ENCODE data around the gene STRADA.

Gene STRADA

GRCh38 chr17:63689479-63689878 is 52.1 kb downstream of the STRADA start:
- no peak for DNase-seq (ENCODE audit: insufficient read length)
- FAIRE-seq = no peak
- TF ChIP-seq POLR2AphosphoS5 (IDR thresholded peaks at IDR 0.05; ENCODE audit: low read depth, low read length) (no peak), TAF1 (IDR thresholded peaks at IDR 0.05; ENCODE audit: borderline replicate concordance, low read depth, low read length) (no peak), POLR2A (IDR thresholded peaks at IDR 0.05; ENCODE audit: low read depth, low read length) (no peak)

GRCh38 chr17:63688396-63689020 is 53.1 kb downstream of the STRADA start:
- DNase-seq (ENCODE audit: insufficient read length) = no peak
- FAIRE-seq = peak; percentile 70
- no peak for TF ChIP-seq TAF1 (IDR thresholded peaks at IDR 0.05; ENCODE audit: borderline replicate concordance, low read depth, low read length)
- no peak for TF ChIP-seq POLR2AphosphoS5 (IDR thresholded peaks at IDR 0.05; ENCODE audit: low read depth, low read length)
- TF ChIP-seq POLR2A (IDR thresholded peaks at IDR 0.05; ENCODE audit: low read depth, low read length) = no peak

- no peak for TF ChIP-seq POLR2AphosphoS5 (IDR thresholded peaks at IDR 0.05; ENCODE audit: low read depth, low read length)
- TF ChIP-seq TAF1 (IDR thresholded peaks at IDR 0.05; ENCODE audit: borderline replicate concordance, low read depth, low read length) = no peak
- TF ChIP-seq POLR2A (IDR thresholded peaks at IDR 0.05; ENCODE audit: low read depth, low read length) = no peak
- DNase-seq (ENCODE audit: insufficient read length) (no peak), FAIRE-seq (no peak)
Observed at GRCh38 chr17:63686138-63686685, 55.4 kb downstream of the STRADA start.

GRCh38 chr17:63685578-63685977 is 56.0 kb downstream of the STRADA start:
- no peak for TF ChIP-seq TAF1 (IDR thresholded peaks at IDR 0.05; ENCODE audit: borderline replicate concordance, low read depth, low read length)
- TF ChIP-seq POLR2AphosphoS5 (IDR thresholded peaks at IDR 0.05; ENCODE audit: low read depth, low read length) = no peak
- TF ChIP-seq POLR2A (IDR thresholded peaks at IDR 0.05; ENCODE audit: low read depth, low read length) = no peak
- FAIRE-seq (no peak), DNase-seq (ENCODE audit: insufficient read length) (no peak)

GRCh38 chr17:63685041-63685440 is 56.6 kb downstream of the STRADA start:
- FAIRE-seq (no peak), DNase-seq (ENCODE audit: insufficient read length) (no peak)
- TF ChIP-seq POLR2A (IDR thresholded peaks at IDR 0.05; ENCODE audit: low read depth, low read length) = no peak
- no peak for TF ChIP-seq TAF1 (IDR thresholded peaks at IDR 0.05; ENCODE audit: borderline replicate concordance, low read depth, low read length)
- no peak for TF ChIP-seq POLR2AphosphoS5 (IDR thresholded peaks at IDR 0.05; ENCODE audit: low read depth, low read length)

GRCh38 chr17:63682981-63683380 is 58.6 kb downstream of the STRADA start:
- TF ChIP-seq POLR2A (IDR thresholded peaks at IDR 0.05; ENCODE audit: low read depth, low read length) (no peak), TAF1 (IDR thresholded peaks at IDR 0.05; ENCODE audit: borderline replicate concordance, low read depth, low read length) (no peak), POLR2AphosphoS5 (IDR thresholded peaks at IDR 0.05; ENCODE audit: low read depth, low read length) (no peak)
- no peak for FAIRE-seq
- DNase-seq (ENCODE audit: insufficient read length) = no peak

GRCh38 chr17:63682441-63682840 is 59.2 kb downstream of the STRADA start:
- FAIRE-seq = no peak
- no peak for TF ChIP-seq POLR2AphosphoS5 (IDR thresholded peaks at IDR 0.05; ENCODE audit: low read depth, low read length)
- DNase-seq (ENCODE audit: insufficient read length) = no peak

- FAIRE-seq (no peak), DNase-seq (ENCODE audit: insufficient read length) (no peak)
- no peak for TF ChIP-seq POLR2A (IDR thresholded peaks at IDR 0.05; ENCODE audit: low read depth, low read length)
- no peak for TF ChIP-seq TAF1 (IDR thresholded peaks at IDR 0.05; ENCODE audit: borderline replicate concordance, low read depth, low read length)
- TF ChIP-seq POLR2AphosphoS5 (IDR thresholded peaks at IDR 0.05; ENCODE audit: low read depth, low read length) = no peak
Observed at GRCh38 chr17:63681530-63681929, 60.1 kb downstream of the STRADA start.

- DNase-seq (ENCODE audit: insufficient read length) (no peak), FAIRE-seq (no peak)
- no peak for TF ChIP-seq POLR2A (IDR thresholded peaks at IDR 0.05; ENCODE audit: low read depth, low read length)
Observed at GRCh38 chr17:63680700-63681099, 60.9 kb downstream of the STRADA start.

- TF ChIP-seq POLR2AphosphoS5 (IDR thresholded peaks at IDR 0.05; ENCODE audit: low read depth, low read length) = no peak
- TF ChIP-seq TAF1 (IDR thresholded peaks at IDR 0.05; ENCODE audit: borderline replicate concordance, low read depth, low read length) = no peak
- TF ChIP-seq POLR2A (IDR thresholded peaks at IDR 0.05; ENCODE audit: low read depth, low read length) = no peak
- DNase-seq (ENCODE audit: insufficient read length) = no peak
- no peak for FAIRE-seq
Observed at GRCh38 chr17:63679214-63679613, 62.4 kb downstream of the STRADA start.

GRCh38 chr17:63676584-63676983 is 65.0 kb downstream of the STRADA start:
- TF ChIP-seq POLR2AphosphoS5 (IDR thresholded peaks at IDR 0.05; ENCODE audit: low read depth, low read length) (no peak), POLR2A (IDR thresholded peaks at IDR 0.05; ENCODE audit: low read depth, low read length) (no peak), TAF1 (IDR thresholded peaks at IDR 0.05; ENCODE audit: borderline replicate concordance, low read depth, low read length) (no peak)
- DNase-seq (ENCODE audit: insufficient read length) = no peak
- no peak for FAIRE-seq

- TF ChIP-seq POLR2A (IDR thresholded peaks at IDR 0.05; ENCODE audit: low read depth, low read length) = no peak
- no peak for TF ChIP-seq TAF1 (IDR thresholded peaks at IDR 0.05; ENCODE audit: borderline replicate concordance, low read depth, low read length)
- no peak for TF ChIP-seq POLR2AphosphoS5 (IDR thresholded peaks at IDR 0.05; ENCODE audit: low read depth, low read length)
- DNase-seq (ENCODE audit: insufficient read length) (no peak), FAIRE-seq (no peak)
Observed at GRCh38 chr17:63675607-63676546, 65.7 kb downstream of the STRADA start.
